Measurements from ENCODE around the gene NFYA. TPM values are rescaled to one million over a fixed set of nuclear protein-coding genes. Genes with fewer than 3 reads are reported as not detected.
A peak's percentile ranks its signal among the peaks of the same experiment; 100 is the strongest.

The NFYA gene
- polyA plus RNA-seq, 3 donors, result 9.7 to 21.4 (median 10.7) TPM

GRCh38 chr6:41059556-41059955, 13.2 kb upstream of the NFYA start:
- Histone ChIP-seq H3K9ac (ENCODE audit: insufficient read depth, low read length, poor library complexity, severe bottlenecking) (no peak overlapping the region), H3K36me3 (replicated peaks in 1 of 2; ENCODE audit: control insufficient read depth in 1 of 2, insufficient read depth in 2 of 2, low read length in 2 of 2) (peaks cover 17 to 38% of the 10 kb centered on the region in 2 donors), H3K27ac (ENCODE audit: low read depth in 1 of 2, low read length in 2 of 2) (no peak overlapping the region), H4K20me1 (ENCODE audit: insufficient read depth, low read length) (no peaks in the 10 kb centered on the region), H2AFZ (ENCODE audit: insufficient read depth, low read depth, low read length, poor library complexity, severe bottlenecking) (no peak overlapping the region), H3K79me2 (ENCODE audit: insufficient read depth, low read length) (no peaks in the 10 kb centered on the region), H3K4me2 (replicated peaks; ENCODE audit: extremely low read depth, low read length, poor library complexity, severe bottlenecking) (no peak overlapping the region), H3K4me3 (replicated peaks in 1 of 3; ENCODE audit: low read depth in 2 of 3, low read length in 3 of 3) (no peak overlapping the region), H3K9me3 (replicated peaks in 1 of 2; ENCODE audit: control insufficient read depth in 1 of 2, insufficient read depth in 1 of 2, low read length in 2 of 2) (no peaks in the 10 kb centered on the region), H3K4me1 (ENCODE audit: control insufficient read depth in 1 of 2, insufficient read depth in 2 of 2, low read length in 2 of 2) (no peaks in the 10 kb centered on the region), H3K27me3 (ENCODE audit: control insufficient read depth in 2 of 2, insufficient read depth in 2 of 2, low read length in 2 of 2) (no peaks in the 10 kb centered on the region)
- Mint-ChIP-seq H3K27ac (peak overlapping the region in 1 of 7 donors; percentile 8), H3K36me3 (peaks cover 46 to 48% of the 10 kb centered on the region in 2 donors), H3K9me3 (no peaks in the 10 kb centered on the region), H3K27me3 (ENCODE audit: low read depth in 3 of 3) (no peaks in the 10 kb centered on the region), H3K4me3 (no peak overlapping the region), H3K4me1 (no peaks in the 10 kb centered on the region)
- intact Hi-C loops (cut with micrococcal nuclease), result no loop called here
- TF ChIP-seq CTCF (IDR thresholded peaks at IDR 0.05), result no peak
- DNase-seq, result no peak
- no CpG with 5 or more reads among the region's 1 CpG for WGBS (ENCODE audit: insufficient coverage)

GRCh38 chr6:41061196-41061726, 11.5 kb upstream of the NFYA start:
- Histone ChIP-seq H3K9ac (ENCODE audit: insufficient read depth, low read length, poor library complexity, severe bottlenecking) (no peak overlapping the region), H3K4me1 (ENCODE audit: control insufficient read depth in 1 of 2, insufficient read depth in 2 of 2, low read length in 2 of 2) (no peaks in the 10 kb centered on the region), H4K20me1 (ENCODE audit: insufficient read depth, low read length) (no peaks in the 10 kb centered on the region), H3K4me2 (replicated peaks; ENCODE audit: extremely low read depth, low read length, poor library complexity, severe bottlenecking) (no peak overlapping the region), H3K36me3 (replicated peaks in 1 of 2; ENCODE audit: control insufficient read depth in 1 of 2, insufficient read depth in 2 of 2, low read length in 2 of 2) (peaks cover 31 to 55% of the 10 kb centered on the region in 2 donors), H3K27ac (ENCODE audit: low read depth in 1 of 2, low read length in 2 of 2) (no peak overlapping the region), H3K9me3 (replicated peaks in 1 of 2; ENCODE audit: control insufficient read depth in 1 of 2, insufficient read depth in 1 of 2, low read length in 2 of 2) (no peaks in the 10 kb centered on the region), H2AFZ (ENCODE audit: insufficient read depth, low read depth, low read length, poor library complexity, severe bottlenecking) (no peak overlapping the region), H3K4me3 (replicated peaks in 1 of 3; ENCODE audit: low read depth in 2 of 3, low read length in 3 of 3) (no peak overlapping the region), H3K79me2 (ENCODE audit: insufficient read depth, low read length) (no peaks in the 10 kb centered on the region), H3K27me3 (ENCODE audit: control insufficient read depth in 2 of 2, insufficient read depth in 2 of 2, low read length in 2 of 2) (no peaks in the 10 kb centered on the region)
- Mint-ChIP-seq H3K4me1 (no peaks in the 10 kb centered on the region), H3K4me3 (no peak overlapping the region), H3K27ac (no peak overlapping the region), H3K9me3 (no peaks in the 10 kb centered on the region), H3K36me3 (peaks cover 55 to 60% of the 10 kb centered on the region in 2 donors), H3K27me3 (ENCODE audit: low read depth in 3 of 3) (no peaks in the 10 kb centered on the region)
- WGBS (ENCODE audit: insufficient coverage), result 97% methylated on average over 13 of the region's 13 CpGs
- DNase-seq, result no peak
- intact Hi-C loops (cut with micrococcal nuclease), result no loop called here
- no peak for TF ChIP-seq CTCF (IDR thresholded peaks at IDR 0.05)

Measured in CD14-positive monocyte (primary cell).